Keratinocyte (primary cell): Measurements from ENCODE around the gene GPAM.

ENCODE experiments used
- CTCF ChIP-seq, 3 experiments: IDR thresholded peaks in 1 of 3; conservative IDR thresholded peaks in 1 of 3; optimal IDR thresholded peaks in 1 of 3; 2 replicates in 2 of 3; 3 replicates in 1 of 3; pipeline versions ENCODE3 to v1.5.1; 2011; ENCODE audit warnings: low read length in 3 of 3, mild to moderate bottlenecking in 3 of 3, moderate library complexity in 2 of 3, control low read depth in 1 of 3, inconsistent platforms in 1 of 3; ENCODE audit not compliant: insufficient read depth in 2 of 3; ENCODE audit errors: extremely low read depth in 1 of 3
- EZH2 ChIP-seq: IDR thresholded peaks from one replicate; pipeline ENCODE4 v1.6.1; 2012; ENCODE audit warnings: inconsistent platforms, mild to moderate bottlenecking, low read length, moderate library complexity

- no peak for TF ChIP-seq CTCF (optimal IDR thresholded peaks at IDR 0.05 in 1 of 3, IDR thresholded peaks at IDR 0.05 in 1 of 3, conservative IDR thresholded peaks at IDR 0.05 in 1 of 3; ENCODE audit: extremely low read depth in 1 of 3, insufficient read depth in 2 of 3, low read length in 3 of 3)
- TF ChIP-seq EZH2 = no peak
These were observed 6.3 kb downstream of the GPAM start for GRCh38 chr10:112177247-112177646.
